SK-N-SH treated with all-trans-retinoic acid at 6 μM for 48 hours (cell line): ENCODE results near the gene ITGB1.
"Not testable (repeated sequence)": the region's sequence is repeated elsewhere in the genome, so short reads cannot be mapped to it uniquely, and the experiment has no call there.

Experiments
- OSR1 ChIP-seq: fragments of 250-450 bp; sonication (Bioruptor Pico); IDR thresholded peaks from 2 replicates; pipeline ENCODE4 v1.8.0; 2022; ENCODE audit warnings: moderate library complexity, mild to moderate bottlenecking, inconsistent platforms
- POU6F1 ChIP-seq: fragments of 250-450 bp; sonication (Bioruptor Pico); IDR thresholded peaks from 2 replicates; pipeline ENCODE4 v1.8.0; 2021; ENCODE audit warnings: low read depth, mild to moderate bottlenecking, moderate library complexity, borderline replicate concordance
- TOX ChIP-seq: fragments of 250-450 bp; sonication (Bioruptor Pico); IDR thresholded peaks from 2 replicates; pipeline ENCODE4 v1.8.0; 2021; ENCODE audit warnings: mild to moderate bottlenecking, moderate library complexity, borderline replicate concordance
- ZFP3 ChIP-seq: fragments of 250-450 bp; sonication (Bioruptor Pico); IDR thresholded peaks from 2 replicates; pipeline ENCODE4 v1.5.0; 2020; ENCODE audit warnings: mild to moderate bottlenecking, moderate library complexity
- ZNF565 ChIP-seq: fragments of 450-650 bp; formaldehyde crosslinking; conservative IDR thresholded peaks from 2 replicates; pipeline ENCODE4 v1.5.0; 2020; ENCODE audit warnings: low read depth, mild to moderate bottlenecking, moderate library complexity
- ZNF70 ChIP-seq: fragments of 450-650 bp; formaldehyde crosslinking; IDR thresholded peaks from 2 replicates; pipeline ENCODE4 v1.5.0; 2020; ENCODE audit warnings: mild to moderate bottlenecking, moderate library complexity
- TF ChIP-seq, protein P1 (sequence below): fragments of 250-450 bp; sonication (Bioruptor Pico); IDR thresholded peaks from 2 replicates; pipeline ENCODE4 v1.5.1; 2021; ENCODE audit warnings: mild to moderate bottlenecking, moderate library complexity

DNA sequence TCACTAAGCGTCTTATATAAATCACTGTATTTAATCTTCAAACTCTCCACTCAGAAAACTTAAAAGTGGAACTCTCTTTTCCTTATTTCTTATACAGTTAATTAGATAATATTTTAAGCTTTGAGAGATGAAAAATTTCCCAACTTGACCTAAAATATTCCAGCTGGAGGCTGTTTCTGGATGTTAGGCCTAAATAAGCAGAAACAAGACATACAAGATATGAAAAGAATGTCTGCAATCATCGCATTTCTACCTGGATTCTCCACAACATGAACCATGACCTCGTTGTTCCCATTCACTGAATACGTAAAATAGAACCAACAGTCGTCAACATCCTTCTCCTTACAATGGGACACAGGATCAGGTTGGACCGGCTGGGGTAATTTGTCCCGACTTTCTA is 48.1 kb downstream of the ITGB1 start:
- not testable (repeated sequence) for TF ChIP-seq POU6F1, ZNF565, ZNF70, OSR1, ZFP3, TOX (CRISPR knock-in tag)
- TF ChIP-seq, protein P1, sequence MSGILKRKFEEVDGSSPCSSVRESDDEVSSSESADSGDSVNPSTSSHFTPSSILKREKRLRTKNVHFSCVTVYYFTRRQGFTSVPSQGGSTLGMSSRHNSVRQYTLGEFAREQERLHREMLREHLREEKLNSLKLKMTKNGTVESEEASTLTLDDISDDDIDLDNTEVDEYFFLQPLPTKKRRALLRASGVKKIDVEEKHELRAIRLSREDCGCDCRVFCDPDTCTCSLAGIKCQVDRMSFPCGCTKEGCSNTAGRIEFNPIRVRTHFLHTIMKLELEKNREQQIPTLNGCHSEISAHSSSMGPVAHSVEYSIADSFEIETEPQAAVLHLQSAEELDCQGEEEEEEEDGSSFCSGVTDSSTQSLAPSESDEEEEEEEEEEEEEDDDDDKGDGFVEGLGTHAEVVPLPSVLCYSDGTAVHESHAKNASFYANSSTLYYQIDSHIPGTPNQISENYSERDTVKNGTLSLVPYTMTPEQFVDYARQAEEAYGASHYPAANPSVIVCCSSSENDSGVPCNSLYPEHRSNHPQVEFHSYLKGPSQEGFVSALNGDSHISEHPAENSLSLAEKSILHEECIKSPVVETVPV (CRISPR knock-in tag) = not testable (repeated sequence)
